IMR-90 (cell line): ENCODE measurements around the gene ANKRD24. TPM values are rescaled to one million over a fixed set of nuclear protein-coding genes. Genes with fewer than 3 reads are reported as not detected.

Source experiments
- ATAC-seq: fragments of 200-7000 bp; cut with Tn5 transposase; 2 replicates; pipeline ENCODE4 v1.9.1; 2020; ENCODE audit warnings: low read depth, mild to moderate bottlenecking, moderate library complexity
- BruUV-seq: library from RNA; stranded (reverse); fragments of 400-500 nt; replicated peaks from 2 replicates; lab custom pipeline; 2021; lab: Mats Ljungman, UMichigan
- CTCF ChIA-PET: fragments of 300-600 bp; formaldehyde crosslinking; extraction: SDS; loops from one replicate; lab custom pipeline; 2021; ENCODE audit warnings: antibody characterized with exemption; lab: Yijun Ruan, JAX
- POLR2A ChIA-PET: fragments of 300-600 bp; sonication (Branson Sonifier 250); formaldehyde crosslinking; loops from one replicate; lab custom pipeline; 2022; ENCODE audit warnings: antibody characterized with exemption; ENCODE audit not compliant: unreplicated experiment; lab: Charles Lee
- DNase-seq: peaks from one replicate; pipeline ENCODE4 v3.0.0; 2013
- H2AFZ ChIP-seq: replicated peaks from 2 replicates; pipeline ENCODE3; 2013; ENCODE audit warnings: low read length, mild to moderate bottlenecking; ENCODE audit not compliant: poor library complexity
- H2AK5ac ChIP-seq: 2 replicates; pipeline ENCODE4 v1.6.1; 2013; ENCODE audit warnings: low read depth, low read length, inconsistent platforms
- H2AK9ac ChIP-seq: replicated peaks from 2 replicates; pipeline ENCODE3; 2013; ENCODE audit warnings: mild to moderate bottlenecking, low read depth, low read length, moderate library complexity; ENCODE audit not compliant: poor library complexity
- H2BK120ac ChIP-seq: 2 replicates; pipeline ENCODE4 v1.6.1; 2013; ENCODE audit warnings: low read depth, low read length, inconsistent platforms
- H2BK15ac ChIP-seq: 3 replicates; pipeline ENCODE4 v1.6.1; 2013; ENCODE audit warnings: low read depth, low read length, inconsistent platforms
- H2BK20ac ChIP-seq: 2 replicates; pipeline ENCODE4 v1.6.1; 2013; ENCODE audit warnings: low read depth, mild to moderate bottlenecking, inconsistent platforms, low read length, moderate library complexity
- H2BK5ac ChIP-seq: 2 replicates; pipeline ENCODE4 v1.6.1; 2013; ENCODE audit warnings: mild to moderate bottlenecking, low read depth, low read length, inconsistent platforms; ENCODE audit not compliant: poor library complexity, severe bottlenecking
- H3K14ac ChIP-seq: replicated peaks from 2 replicates; pipeline ENCODE4 v1.6.1; 2013; ENCODE audit warnings: low read depth, low read length, inconsistent platforms
- H3K18ac ChIP-seq: 2 replicates; pipeline ENCODE4 v1.6.1; 2013; ENCODE audit warnings: low read depth, low read length, control low read depth
- H3K23ac ChIP-seq: 2 replicates; pipeline ENCODE4 v1.6.1; 2013; ENCODE audit warnings: low read depth, low read length, inconsistent platforms
- H3K27ac ChIP-seq: 2 replicates; pipeline ENCODE4 v1.5.1; 2013; ENCODE audit warnings: mild to moderate bottlenecking, control low read depth, low read length; ENCODE audit not compliant: insufficient read depth
- H3K27me3 ChIP-seq: 2 replicates; pipeline ENCODE4 v1.6.1; 2013; ENCODE audit warnings: low read length; ENCODE audit not compliant: control insufficient read depth, insufficient read depth
- H3K36me3 ChIP-seq: 2 replicates; pipeline ENCODE4 v1.6.1; 2013; ENCODE audit warnings: low read length, mixed read lengths; ENCODE audit not compliant: control insufficient read depth, insufficient read depth
- H3K4ac ChIP-seq: 2 replicates; pipeline ENCODE4 v1.6.1; 2013; ENCODE audit warnings: low read depth, low read length, inconsistent platforms
- H3K4me1 ChIP-seq: 2 replicates; pipeline ENCODE4 v1.6.1; 2013; ENCODE audit warnings: low read length, mixed read lengths; ENCODE audit not compliant: control insufficient read depth, insufficient read depth
- H3K4me2 ChIP-seq: 2 replicates; pipeline ENCODE4 v1.6.1; 2013; ENCODE audit warnings: low read depth, mild to moderate bottlenecking, control low read depth, low read length, moderate library complexity
- H3K4me3 ChIP-seq: 2 replicates; pipeline ENCODE4 v1.5.1; 2013; ENCODE audit warnings: low read depth, mild to moderate bottlenecking, control low read depth, low read length, moderate library complexity; ENCODE audit not compliant: insufficient read depth
- H3K56ac ChIP-seq: 2 replicates; pipeline ENCODE4 v1.6.1; 2013; ENCODE audit warnings: low read length, inconsistent platforms; ENCODE audit not compliant: insufficient read depth; ENCODE audit errors: extremely low read depth
- H3K79me1 ChIP-seq, 2 experiments: 2 replicates each; pipeline ENCODE4 v1.6.1; 2013; ENCODE audit warnings: low read length in 2 of 2, inconsistent platforms in 1 of 2, low read depth in 1 of 2
- H3K9ac ChIP-seq: 2 replicates; pipeline ENCODE4 v1.6.1; 2013; ENCODE audit warnings: low read depth, low read length, control low read depth
- H3K9me1 ChIP-seq: 2 replicates; pipeline ENCODE4 v1.6.1; 2013; ENCODE audit warnings: low read length, inconsistent platforms; ENCODE audit not compliant: insufficient read depth
- H3K9me3 ChIP-seq: 2 replicates; pipeline ENCODE4 v1.6.1; 2013; ENCODE audit warnings: low read length; ENCODE audit not compliant: control insufficient read depth, insufficient read depth
- H4K20me1 ChIP-seq: 2 replicates; pipeline ENCODE4 v1.6.1; 2013; ENCODE audit warnings: low read length, inconsistent platforms; ENCODE audit not compliant: insufficient read depth
- H4K5ac ChIP-seq: 2 replicates; pipeline ENCODE4 v1.6.1; 2013; ENCODE audit warnings: mild to moderate bottlenecking, low read depth, low read length, control low read depth
- H4K8ac ChIP-seq, 2 experiments: 2 replicates each; pipeline ENCODE4 v1.6.1; 2013; ENCODE audit warnings: low read depth in 2 of 2, low read length in 2 of 2, control low read depth in 1 of 2, inconsistent platforms in 1 of 2
- H4K91ac ChIP-seq: 2 replicates; pipeline ENCODE4 v1.6.1; 2013; ENCODE audit warnings: low read depth, low read length, inconsistent platforms; ENCODE audit not compliant: insufficient read depth
- CEBPB ChIP-seq: IDR thresholded peaks from 2 replicates; pipeline ENCODE4 v1.6.1; 2012; ENCODE audit warnings: low read depth, low read length, improper control_type of control experiment
- CHD1 ChIP-seq: IDR thresholded peaks from 2 replicates; pipeline ENCODE4 v1.6.1; 2012; ENCODE audit warnings: low read depth, low read length, improper control_type of control experiment
- CTCF ChIP-seq: conservative IDR thresholded peaks from 2 replicates; pipeline ENCODE4 v1.5.1; 2012; ENCODE audit warnings: mild to moderate bottlenecking, low read depth, low read length, improper control_type of control experiment
- ELK1 ChIP-seq: fragments of 150-350 bp; IDR thresholded peaks from 2 replicates; pipeline ENCODE4 v1.6.1; 2016; ENCODE audit warnings: low read depth, mild to moderate bottlenecking, low read length, moderate library complexity, borderline replicate concordance
- MAFK ChIP-seq: IDR thresholded peaks from 2 replicates; pipeline ENCODE4 v1.6.1; 2012; ENCODE audit warnings: low read depth, low read length, improper control_type of control experiment
- MAZ ChIP-seq: IDR thresholded peaks from 2 replicates; pipeline ENCODE4 v1.6.1; 2012; ENCODE audit warnings: low read depth, mild to moderate bottlenecking, low read length, improper control_type of control experiment, moderate library complexity, borderline replicate concordance
- MXI1 ChIP-seq: IDR thresholded peaks from 2 replicates; pipeline ENCODE4 v1.6.1; 2012; ENCODE audit warnings: low read depth, mild to moderate bottlenecking, low read length, moderate library complexity, borderline replicate concordance
- NFE2L2 ChIP-seq: fragments of 150-350 bp; IDR thresholded peaks from 2 replicates; pipeline ENCODE4 v1.6.1; 2016; ENCODE audit warnings: low read depth, mild to moderate bottlenecking, low read length
- RAD21 ChIP-seq: IDR thresholded peaks from 2 replicates; pipeline ENCODE4 v1.6.1; 2012; ENCODE audit warnings: low read length, improper control_type of control experiment
- RCOR1 ChIP-seq: IDR thresholded peaks from 2 replicates; pipeline ENCODE4 v1.6.1; 2012; ENCODE audit warnings: mild to moderate bottlenecking, low read length, improper control_type of control experiment; ENCODE audit not compliant: insufficient replicate concordance
- RFX5 ChIP-seq: IDR thresholded peaks from 2 replicates; pipeline ENCODE4 v1.8.0; 2012; ENCODE audit warnings: low read depth, mild to moderate bottlenecking, low read length, moderate library complexity
- SMC3 ChIP-seq: fragments of 150-350 bp; IDR thresholded peaks from 2 replicates; pipeline ENCODE4 v1.6.1; 2016; ENCODE audit warnings: low read depth, mild to moderate bottlenecking, antibody characterized with exemption, low read length, moderate library complexity
- USF2 ChIP-seq: fragments of 150-350 bp; IDR thresholded peaks from 2 replicates; pipeline ENCODE4 v1.6.1; 2017; ENCODE audit warnings: mild to moderate bottlenecking, antibody characterized with exemption, low read length, low read depth
- WGBS, 2 experiments: methylation state at CpG; one replicate each; pipeline versions ENCODE4 v1.1.5 to v1.1.7; 2013; ENCODE audit warnings: missing lambda C conversion rate in 2 of 2; ENCODE audit not compliant: insufficient read length in 1 of 2; ENCODE audit errors: extremely low coverage in 2 of 2; 5-methylcytosine and 5-hydroxymethylcytosine counted together
- dilution Hi-C: fragments of 300-500 bp; cut with HindIII; formaldehyde crosslinking; loops from one replicate; pipeline ENCODE4 v1.14.3; 2018; ENCODE audit warnings: low sequenced_read_pairs; ENCODE audit not compliant: unreplicated experiment
- in situ Hi-C: fragments of 300-500 bp; cut with MboI; formaldehyde crosslinking; loops from 3 replicates; pipeline ENCODE4 v1.14.3; 2019; ENCODE audit warnings: low sequenced_read_pairs, inconsistent platforms, mixed read lengths
- intact Hi-C: fragments of 100-400 bp; cut with micrococcal nuclease; formaldehyde crosslinking; loops from 2 replicates; pipeline ENCODE4 v1.10.0; 2022
- polyA plus RNA-seq, 3 experiments: library from polyadenylated mRNA; depleted of rRNA; stranded (reverse); fragments of >200 nt; gene quantifications; 2 replicates each; pipeline ENCODE4 v1.2.3, GENCODE V29; 2012; ENCODE audit warnings: low replicate concordance in 1 of 3
- total RNA-seq: library from RNA; depleted of rRNA; stranded (reverse); fragments of >200 nt; gene quantifications from 2 replicates; pipeline ENCODE4 v1.2.3, GENCODE V29; 2012

ANKRD24 gene
- total and polyA plus RNA-seq, 2 of the 4 experiments (the other 2 are of a cell fraction) = 0.18 to 0.21 TPM

- H3K56ac ChIP-seq = no peak overlapping the region
- no peak overlapping the region for H3K23ac ChIP-seq
- ATAC-seq = peak; percentile 83
- no peak overlapping the region for H4K5ac ChIP-seq
- H3K18ac ChIP-seq = no peak overlapping the region
- peaks cover 2% of the 10 kb centered on the region; the same call in 1 of the 2 replicates for H3K9me3 ChIP-seq
- H3K4me1 ChIP-seq = no peaks in the 10 kb centered on the region
- in situ Hi-C loops = loop anchor here (5.0 kb wide), 1 partner anchor 85 kb away; no protein-coding TSS in a partner anchor
- no peak overlapping the region for H4K8ac ChIP-seq
- BruUV-seq = no TSS peak
- no peaks in the 10 kb centered on the region for H3K27me3 ChIP-seq
- H2AK5ac ChIP-seq = no peak overlapping the region
- H2BK120ac ChIP-seq = no peak overlapping the region
- H4K20me1 ChIP-seq = peaks cover 6% of the 10 kb centered on the region; the same call in 1 of the 2 replicates
- H3K4me3 ChIP-seq = no peak overlapping the region
- DNase-seq = peak; percentile 37
- no peak overlapping the region for H4K91ac ChIP-seq
- H3K4ac ChIP-seq = no peak overlapping the region
- CTCF ChIA-PET = interaction anchor here (0.6 to 2.4 kb wide), 6 partner anchors 14 to 130 kb away, joined by 3 to 11 read pairs (median 4); no protein-coding TSS in a partner anchor
- H3K9me1 ChIP-seq = no peaks in the 10 kb centered on the region
- intact Hi-C loops = loop anchor here (1.0 kb wide), 2 partner anchors 85 to 133 kb away; partner anchors contain the start of gene SH3GL1
- dilution Hi-C loops = no loop called here
- H2AK9ac ChIP-seq = peak overlapping the region; percentile 1
- H3K9ac ChIP-seq = no peak overlapping the region
- no peak overlapping the region for H3K14ac ChIP-seq
- WGBS, 2 experiments = 50% methylated on average over 4 of the region's 21 CpGs; no CpG with 5 or more reads in 1 of the 2 experiments
- no peak overlapping the region for H2BK15ac ChIP-seq
- H3K27ac ChIP-seq = no peak overlapping the region
- H3K79me1 ChIP-seq = no peaks in the 10 kb centered on the region
- peak overlapping the region; percentile 32 for H2AFZ ChIP-seq
- H2BK5ac ChIP-seq = no peak overlapping the region
- POLR2A ChIA-PET = no interaction called here
- no peak overlapping the region for H3K4me2 ChIP-seq
- H2BK20ac ChIP-seq = no peak overlapping the region
- H3K36me3 ChIP-seq = peaks cover 24% of the 10 kb centered on the region
- TF ChIP-seq CTCF (peak; percentile 61), MXI1 (no peak), CHD1 (no peak), SMC3 (peak; percentile 37), USF2 (no peak), RAD21 (peak; percentile 65), NFE2L2 (no peak), RFX5 (no peak), CEBPB (no peak), RCOR1 (no peak), MAZ (peak; percentile 42; the same call in 1 of the 2 replicates), ELK1 (no peak), MAFK (no peak)
Measured at GRCh38 chr19:4267101-4267900, 84.8 kb downstream of the ANKRD24 start.
